Mesothelial cell of epicardium (in vitro differentiated cells): ENCODE measurements around the gene ELL2. TPM values are rescaled to one million over a fixed set of nuclear protein-coding genes. Genes with fewer than 3 reads are reported as not detected.

Source experiments
- DNase-seq, 2 experiments: peaks; one replicate each; pipeline ENCODE4 v3.0.0; 2021; ENCODE audit warnings: low spot score in 2 of 2; ENCODE audit not compliant: unreplicated experiment in 2 of 2
- H3K27ac Mint-ChIP-seq: 2 replicates; pipeline ENCODE4 v1.8.0; 2021; ENCODE audit warnings: mixed read lengths
- H3K27me3 Mint-ChIP-seq: 2 replicates; pipeline ENCODE4 v1.8.0; 2021; ENCODE audit warnings: low read depth, mixed read lengths
- H3K36me3 Mint-ChIP-seq: 2 replicates; pipeline ENCODE4 v1.8.0; 2021; ENCODE audit warnings: mixed read lengths
- H3K4me1 Mint-ChIP-seq: 2 replicates; pipeline ENCODE4 v1.8.0; 2021; ENCODE audit warnings: mixed read lengths
- H3K4me3 Mint-ChIP-seq: 2 replicates; pipeline ENCODE4 v1.8.0; 2021; ENCODE audit warnings: mild to moderate bottlenecking, moderate library complexity, mixed read lengths
- H3K9me3 Mint-ChIP-seq: 2 replicates; pipeline ENCODE4 v1.8.0; 2021; ENCODE audit warnings: mixed read lengths
- CTCF ChIP-seq: fragments of 200-600 bp; sonication (generic); IDR thresholded peaks from one replicate; pipeline ENCODE4 v1.5.0; 2021; ENCODE audit warnings: antibody characterized with exemption; ENCODE audit not compliant: unreplicated experiment
- total RNA-seq: library from RNA; stranded (reverse); gene quantifications from 3 replicates; pipeline ENCODE4 v1.2.1, GENCODE V29; 2021

ELL2 gene
- total RNA-seq, 1 donor from 2014 or later: 11.7 TPM

GRCh38 chr5:95983509-95983908 is 21.9 kb upstream of the ELL2 start:
- no peaks in the 10 kb centered on the region for H3K36me3 Mint-ChIP-seq
- no peak overlapping the region for H3K27ac Mint-ChIP-seq
- no peaks in the 10 kb centered on the region for H3K27me3 Mint-ChIP-seq
- H3K4me3 Mint-ChIP-seq: no peak overlapping the region
- peaks cover 8% of the 10 kb centered on the region for H3K4me1 Mint-ChIP-seq
- TF ChIP-seq CTCF: no peak
- no peak for DNase-seq
- H3K9me3 Mint-ChIP-seq: no peaks in the 10 kb centered on the region

- DNase-seq: no peak
- TF ChIP-seq CTCF: no peak
- Mint-ChIP-seq H3K4me3 (no peak overlapping the region), H3K27ac (no peak overlapping the region), H3K27me3 (no peaks in the 10 kb centered on the region), H3K36me3 (no peaks in the 10 kb centered on the region), H3K4me1 (peaks cover 8% of the 10 kb centered on the region), H3K9me3 (no peaks in the 10 kb centered on the region)
These were observed 21.4 kb upstream of the ELL2 start for GRCh38 chr5:95983080-95983479.

DNA sequence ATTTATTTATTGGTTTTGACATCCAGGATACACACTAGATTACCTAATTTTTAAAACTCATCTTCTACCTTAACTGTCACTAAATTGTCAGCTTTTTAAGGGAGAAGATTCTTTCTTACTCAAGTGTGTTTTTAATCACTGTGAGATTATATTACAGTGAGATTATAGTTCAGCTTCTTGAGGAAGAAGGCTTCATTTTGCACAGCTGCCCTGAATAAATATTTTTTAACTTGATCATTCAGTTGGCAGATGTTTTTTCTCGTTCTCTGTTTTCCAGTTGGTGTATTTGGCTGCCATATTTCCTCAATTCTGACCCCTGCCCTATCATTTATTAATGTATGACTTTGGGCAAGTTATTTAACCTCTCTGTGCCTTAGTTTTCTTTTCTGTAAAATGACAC is 15.0 kb upstream of the ELL2 start:
- no peaks in the 10 kb centered on the region for H3K36me3 Mint-ChIP-seq
- H3K4me3 Mint-ChIP-seq: no peak overlapping the region
- DNase-seq: no peak
- no peaks in the 10 kb centered on the region for H3K27me3 Mint-ChIP-seq
- H3K27ac Mint-ChIP-seq: no peak overlapping the region
- H3K9me3 Mint-ChIP-seq: peaks cover 3% of the 10 kb centered on the region
- H3K4me1 Mint-ChIP-seq: no peaks in the 10 kb centered on the region
- no peak for TF ChIP-seq CTCF

DNA sequence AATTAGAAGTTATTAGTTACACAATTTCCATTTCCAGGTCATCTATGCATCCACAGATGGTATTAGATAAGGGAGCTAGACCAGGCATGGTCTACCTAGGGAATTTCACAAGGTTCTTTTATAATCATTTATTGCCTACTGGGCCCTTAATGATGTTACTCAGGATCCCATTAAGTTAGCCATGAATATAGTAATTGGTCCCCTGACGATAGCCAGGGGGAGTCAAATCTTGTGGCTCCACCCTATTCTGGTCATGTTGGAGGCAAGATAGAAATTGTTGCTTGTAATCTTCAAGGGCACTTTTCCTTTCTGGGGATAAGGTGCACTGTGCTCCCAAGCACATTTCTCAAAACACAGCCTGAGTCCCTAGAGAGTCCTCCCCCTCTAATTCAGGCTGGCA is 14.1 kb upstream of the ELL2 start:
- Mint-ChIP-seq H3K4me1 (no peaks in the 10 kb centered on the region), H3K9me3 (peaks cover 3% of the 10 kb centered on the region), H3K27me3 (no peaks in the 10 kb centered on the region), H3K36me3 (no peaks in the 10 kb centered on the region), H3K4me3 (no peak overlapping the region), H3K27ac (no peak overlapping the region)
- no peak for DNase-seq
- no peak for TF ChIP-seq CTCF

- H3K36me3 Mint-ChIP-seq: no peaks in the 10 kb centered on the region
- H3K4me1 Mint-ChIP-seq: no peaks in the 10 kb centered on the region
- H3K27ac Mint-ChIP-seq: no peak overlapping the region
- H3K9me3 Mint-ChIP-seq: peaks cover 3% of the 10 kb centered on the region
- H3K27me3 Mint-ChIP-seq: no peaks in the 10 kb centered on the region
- no peak overlapping the region for H3K4me3 Mint-ChIP-seq
- TF ChIP-seq CTCF: no peak
- DNase-seq: no peak
These were observed 12.2 kb upstream of the ELL2 start for GRCh38 chr5:95973793-95974325.

DNA sequence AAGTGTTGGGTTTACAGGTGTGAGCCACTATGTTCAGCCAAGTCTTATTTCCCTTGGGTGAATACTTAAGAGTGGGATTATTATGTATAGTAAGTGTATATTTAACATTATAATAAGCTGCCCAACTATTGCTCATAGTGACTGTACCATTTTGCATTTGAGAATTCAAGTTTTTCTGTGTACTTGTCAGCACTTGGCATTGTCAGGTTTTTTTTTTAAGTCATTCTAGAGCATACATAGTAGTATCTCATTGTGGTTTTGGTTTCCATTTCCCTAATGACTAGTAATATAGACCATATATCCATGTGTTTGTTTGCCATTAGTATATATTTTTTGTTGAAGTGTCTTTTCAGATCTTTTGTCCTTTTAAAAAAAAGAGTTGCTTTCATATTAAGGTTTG is 10.5 kb upstream of the ELL2 start:
- Mint-ChIP-seq H3K27ac (no peak overlapping the region), H3K27me3 (no peaks in the 10 kb centered on the region), H3K4me1 (no peaks in the 10 kb centered on the region), H3K9me3 (no peaks in the 10 kb centered on the region), H3K4me3 (no peak overlapping the region), H3K36me3 (no peaks in the 10 kb centered on the region)
- DNase-seq: no peak
- no peak for TF ChIP-seq CTCF
